ENCODE results near the gene TTC4.

DNA sequence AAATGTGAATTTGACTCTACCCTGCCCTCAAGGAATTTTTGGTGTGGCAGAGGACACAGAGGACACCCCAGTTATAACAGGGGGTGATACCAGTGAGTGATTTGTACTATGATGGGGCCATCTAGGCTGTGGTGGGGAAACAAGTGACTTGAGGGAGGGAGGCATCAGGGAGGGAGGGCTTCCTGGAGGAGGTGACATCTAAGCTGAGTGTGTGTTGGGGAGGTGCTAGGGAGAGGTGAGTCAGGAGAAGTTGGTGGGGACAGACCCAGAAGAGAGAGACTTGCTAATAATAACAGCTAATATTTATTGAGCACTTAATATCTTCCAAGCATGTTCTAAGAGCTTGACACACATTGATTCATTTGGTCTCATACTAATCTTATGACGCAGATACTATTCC is 19.9 kb upstream of the TTC4 start:
- TF ChIP-seq, protein P1, sequence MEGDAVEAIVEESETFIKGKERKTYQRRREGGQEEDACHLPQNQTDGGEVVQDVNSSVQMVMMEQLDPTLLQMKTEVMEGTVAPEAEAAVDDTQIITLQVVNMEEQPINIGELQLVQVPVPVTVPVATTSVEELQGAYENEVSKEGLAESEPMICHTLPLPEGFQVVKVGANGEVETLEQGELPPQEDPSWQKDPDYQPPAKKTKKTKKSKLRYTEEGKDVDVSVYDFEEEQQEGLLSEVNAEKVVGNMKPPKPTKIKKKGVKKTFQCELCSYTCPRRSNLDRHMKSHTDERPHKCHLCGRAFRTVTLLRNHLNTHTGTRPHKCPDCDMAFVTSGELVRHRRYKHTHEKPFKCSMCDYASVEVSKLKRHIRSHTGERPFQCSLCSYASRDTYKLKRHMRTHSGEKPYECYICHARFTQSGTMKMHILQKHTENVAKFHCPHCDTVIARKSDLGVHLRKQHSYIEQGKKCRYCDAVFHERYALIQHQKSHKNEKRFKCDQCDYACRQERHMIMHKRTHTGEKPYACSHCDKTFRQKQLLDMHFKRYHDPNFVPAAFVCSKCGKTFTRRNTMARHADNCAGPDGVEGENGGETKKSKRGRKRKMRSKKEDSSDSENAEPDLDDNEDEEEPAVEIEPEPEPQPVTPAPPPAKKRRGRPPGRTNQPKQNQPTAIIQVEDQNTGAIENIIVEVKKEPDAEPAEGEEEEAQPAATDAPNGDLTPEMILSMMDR (IDR thresholded peaks at IDR 0.05; ENCODE audit: low read depth, low read length, poor library complexity, severe bottlenecking): no peak
- no peak for TF ChIP-seq EZH2phosphoT487 (IDR thresholded peaks at IDR 0.05; ENCODE audit: borderline replicate concordance, low read length)

Data from DOHH2 (cell line).